ENCODE data around the gene PRPH. TPM values are rescaled to one million over a fixed set of nuclear protein-coding genes. Genes with fewer than 3 reads are reported as not detected.
A peak's percentile ranks its signal among the peaks of the same experiment; 100 is the strongest.

PRPH gene
- total and polyA plus RNA-seq, 9 of the 15 experiments (the other 6 are each of a cell fraction or from before 2014, with no cell fraction given), result 0.27 to 1.9 (median 1.3) TPM; not detected in 1

GRCh38 chr12:49327368-49327767, 32.4 kb downstream of the PRPH start:
- TF ChIP-seq PHF20 (IDR thresholded peaks at IDR 0.05; ENCODE audit: partially characterized antibody) (no peak), ZNF124 (CRISPR knock-in tag; IDR thresholded peaks at IDR 0.05) (no peak), ZC3H4 (CRISPR knock-in tag; IDR thresholded peaks at IDR 0.05; ENCODE audit: borderline replicate concordance) (no peak), CBX5 (IDR thresholded peaks at IDR 0.05; ENCODE audit: borderline replicate concordance, low read depth) (no peak), RBM25 (IDR thresholded peaks at IDR 0.05; ENCODE audit: low read depth, low read length, severe bottlenecking) (peak; percentile 46), RBM39 (optimal IDR thresholded peaks at IDR 0.05; ENCODE audit: low read depth, low read length) (no peak)
- Histone ChIP-seq H3K9ac (ENCODE audit: insufficient read depth in 1 of 2, low read depth in 2 of 2, low read length in 2 of 2) (no peak overlapping the region), H3K27ac (ENCODE audit: extremely low read depth, low read depth, low read length) (no peak overlapping the region), H4K20me1 (replicated peaks; ENCODE audit: control insufficient read depth, insufficient read depth, low read length) (no peaks in the 10 kb centered on the region), H3K79me2 (ENCODE audit: control insufficient read depth, insufficient read depth, low read length) (peaks cover 17% of the 10 kb centered on the region), H3K9me3 (replicated peaks; ENCODE audit: control insufficient read depth, insufficient read depth, low read depth, low read length) (no peaks in the 10 kb centered on the region), H3K4me2 (ENCODE audit: insufficient read depth, low read length) (no peak overlapping the region), H3K4me1 (replicated peaks in 1 of 2; ENCODE audit: control insufficient read depth in 2 of 2, insufficient read depth in 2 of 2, low read length in 2 of 2) (peaks cover 5 to 19% of the 10 kb centered on the region in 2 experiments; a peak in 3 of 5 replicates), H3K36me3 (ENCODE audit: control insufficient read depth, insufficient read depth, low read length) (peaks cover 72% of the 10 kb centered on the region; the same call in 2 of the 3 replicates), H3K27me3 (ENCODE audit: control insufficient read depth in 2 of 2, insufficient read depth in 2 of 2, low read length in 2 of 2) (no peaks in the 10 kb centered on the region), H3K9me1 (ENCODE audit: control insufficient read depth, insufficient read depth, low read length) (peaks cover 3% of the 10 kb centered on the region), H3K4me3 (no peak overlapping the region), H2AFZ (ENCODE audit: low read depth, low read length) (no peak overlapping the region)
- in situ Hi-C loops (cut with MboI), result no loop called here
- DNase-seq (ENCODE audit: extremely low read depth in 1 of 4, low spot score in 3 of 4) (no peak), FAIRE-seq (no peak), ATAC-seq (no peak)
- CTCF ChIA-PET (ENCODE audit: low intra/inter-chr PET ratio), result no interaction called here
- POLR2A ChIA-PET, result interaction anchor here (0.7 kb wide), 1 partner anchor 615 kb away, joined by 3 read pairs; no protein-coding TSS in a partner anchor
- intact Hi-C loops (cut with micrococcal nuclease), result no loop called here
- BruUV-seq (replicated peaks), result no TSS peak

GRCh38 chr12:49327887-49328286, 32.9 kb downstream of the PRPH start:
- Histone ChIP-seq H3K4me3 (no peak overlapping the region), H3K9me1 (ENCODE audit: control insufficient read depth, insufficient read depth, low read length) (peaks cover 3% of the 10 kb centered on the region), H3K36me3 (ENCODE audit: control insufficient read depth, insufficient read depth, low read length) (peaks cover 72% of the 10 kb centered on the region; the same call in 2 of the 3 replicates), H2AFZ (ENCODE audit: low read depth, low read length) (no peak overlapping the region), H3K79me2 (ENCODE audit: control insufficient read depth, insufficient read depth, low read length) (peaks cover 15% of the 10 kb centered on the region), H3K4me1 (replicated peaks in 1 of 2; ENCODE audit: control insufficient read depth in 2 of 2, insufficient read depth in 2 of 2, low read length in 2 of 2) (peaks cover 5 to 15% of the 10 kb centered on the region in 2 experiments; a peak in 3 of 5 replicates), H3K4me2 (ENCODE audit: insufficient read depth, low read length) (no peak overlapping the region), H3K9ac (ENCODE audit: insufficient read depth in 1 of 2, low read depth in 2 of 2, low read length in 2 of 2) (no peak overlapping the region), H4K20me1 (replicated peaks; ENCODE audit: control insufficient read depth, insufficient read depth, low read length) (no peaks in the 10 kb centered on the region), H3K27me3 (ENCODE audit: control insufficient read depth in 2 of 2, insufficient read depth in 2 of 2, low read length in 2 of 2) (no peaks in the 10 kb centered on the region), H3K27ac (ENCODE audit: extremely low read depth, low read depth, low read length) (no peak overlapping the region), H3K9me3 (replicated peaks; ENCODE audit: control insufficient read depth, insufficient read depth, low read depth, low read length) (no peaks in the 10 kb centered on the region)
- BruUV-seq (replicated peaks), result no TSS peak
- POLR2A ChIA-PET, result no interaction called here
- FAIRE-seq (no peak), ATAC-seq (no peak), DNase-seq (ENCODE audit: extremely low read depth in 1 of 4, low spot score in 3 of 4) (no peak)
- TF ChIP-seq ZNF57 (CRISPR knock-in tag; IDR thresholded peaks at IDR 0.05), result no peak
- TF ChIP-seq SMARCE1 (IDR thresholded peaks at IDR 0.05), result no peak
- no peak for TF ChIP-seq ZNF511 (CRISPR knock-in tag; IDR thresholded peaks at IDR 0.05)
- TF ChIP-seq ARHGAP35 (IDR thresholded peaks at IDR 0.05; ENCODE audit: partially characterized antibody), result no peak
- TF ChIP-seq ZNF778 (CRISPR knock-in tag; IDR thresholded peaks at IDR 0.05), result no peak
- TF ChIP-seq SIN3A (IDR thresholded peaks at IDR 0.05; ENCODE audit: borderline replicate concordance in 2 of 2, control insufficient read depth in 1 of 2, low read depth in 2 of 2, low read length in 2 of 2), result no peak
- no peak for TF ChIP-seq EHMT2 (IDR thresholded peaks at IDR 0.05)
- TF ChIP-seq SRSF3 (IDR thresholded peaks at IDR 0.05; ENCODE audit: insufficient read depth, low read length), result no peak
- TF ChIP-seq FOXK2 (conservative IDR thresholded peaks at IDR 0.05 in 1 of 2, IDR thresholded peaks at IDR 0.05 in 1 of 2; ENCODE audit: low read depth in 2 of 2), result no peak
- TF ChIP-seq ZNF449 (CRISPR knock-in tag; IDR thresholded peaks at IDR 0.05), result no peak
- no peak for TF ChIP-seq RNF2 (IDR thresholded peaks at IDR 0.05)
- in situ Hi-C loops (cut with MboI), result no loop called here
- 85% methylated on average over 2 of the region's 2 CpGs for WGBS (ENCODE audit: insufficient coverage, low coverage, missing lambda C conversion rate)
- CTCF ChIA-PET (ENCODE audit: low intra/inter-chr PET ratio), result no interaction called here
- intact Hi-C loops (cut with micrococcal nuclease), result no loop called here

All from K562 (cell line).